DMS79 (cell line): ENCODE results near the gene UBA3.

Experiments
- DNase-seq: peaks from one replicate; lab custom pipeline; 2025; lab: John Stamatoyannopoulos, UW

UBA3 gene

GRCh38 chr3:69011096-69011730 lies 69.0 kb downstream of the UBA3 start:
- DNase-seq, result no peak

GRCh38 chr3:69009559-69010410 lies 70.4 kb downstream of the UBA3 start:
- no peak for DNase-seq

GRCh38 chr3:69008980-69009379 lies 71.2 kb downstream of the UBA3 start:
- no peak for DNase-seq

GRCh38 chr3:69005791-69006482 lies 74.2 kb downstream of the UBA3 start:
- DNase-seq, result no peak

- no peak for DNase-seq
Measured at GRCh38 chr3:69005071-69005790, 74.9 kb downstream of the UBA3 start.
